ENCODE measurements around the gene MEGF11.

The MEGF11 gene

DNA sequence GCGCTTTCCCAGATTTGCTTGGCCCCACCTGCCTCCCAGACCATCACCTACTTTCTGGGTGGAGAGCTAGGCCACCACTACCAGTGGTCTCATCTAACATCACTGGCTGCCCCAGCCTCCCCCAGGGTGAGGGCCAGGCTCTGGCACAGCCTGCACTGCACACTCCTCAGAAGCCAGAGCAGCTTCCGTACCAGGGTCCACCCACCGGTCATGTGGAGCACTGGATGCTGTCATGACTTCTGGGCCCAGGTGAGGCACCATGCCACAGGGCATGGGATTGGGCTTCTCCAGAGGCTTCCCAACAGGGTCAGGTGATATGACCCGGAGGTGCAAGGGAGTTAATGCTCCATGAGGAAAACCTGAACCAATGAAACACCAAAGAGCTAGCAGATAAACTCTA lies 14.0 kb downstream of the MEGF11 start:
- DNase-seq (ENCODE audit: low read depth in 2 of 2): no peak

DNA sequence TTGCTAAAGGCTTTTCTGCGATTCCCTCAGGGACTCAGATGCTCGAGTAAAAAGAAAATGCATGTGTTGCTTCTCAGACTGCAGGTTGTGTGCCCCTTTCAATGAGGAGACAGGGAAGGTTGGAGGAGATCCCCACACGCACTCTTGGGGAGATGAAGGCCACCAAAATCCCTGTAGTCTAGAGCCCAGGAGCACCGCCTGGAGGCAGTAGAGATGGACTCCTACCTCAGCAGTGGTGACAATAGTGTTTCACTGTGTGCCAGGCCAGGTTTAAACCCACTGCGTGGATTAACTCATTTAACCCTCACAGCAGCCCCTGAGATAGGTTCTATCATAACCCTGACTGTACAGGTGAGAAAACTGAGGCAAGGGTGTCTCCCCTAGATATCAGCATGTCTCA lies 15.2 kb downstream of the MEGF11 start:
- no peak for DNase-seq (ENCODE audit: low read depth in 2 of 2)

DNA sequence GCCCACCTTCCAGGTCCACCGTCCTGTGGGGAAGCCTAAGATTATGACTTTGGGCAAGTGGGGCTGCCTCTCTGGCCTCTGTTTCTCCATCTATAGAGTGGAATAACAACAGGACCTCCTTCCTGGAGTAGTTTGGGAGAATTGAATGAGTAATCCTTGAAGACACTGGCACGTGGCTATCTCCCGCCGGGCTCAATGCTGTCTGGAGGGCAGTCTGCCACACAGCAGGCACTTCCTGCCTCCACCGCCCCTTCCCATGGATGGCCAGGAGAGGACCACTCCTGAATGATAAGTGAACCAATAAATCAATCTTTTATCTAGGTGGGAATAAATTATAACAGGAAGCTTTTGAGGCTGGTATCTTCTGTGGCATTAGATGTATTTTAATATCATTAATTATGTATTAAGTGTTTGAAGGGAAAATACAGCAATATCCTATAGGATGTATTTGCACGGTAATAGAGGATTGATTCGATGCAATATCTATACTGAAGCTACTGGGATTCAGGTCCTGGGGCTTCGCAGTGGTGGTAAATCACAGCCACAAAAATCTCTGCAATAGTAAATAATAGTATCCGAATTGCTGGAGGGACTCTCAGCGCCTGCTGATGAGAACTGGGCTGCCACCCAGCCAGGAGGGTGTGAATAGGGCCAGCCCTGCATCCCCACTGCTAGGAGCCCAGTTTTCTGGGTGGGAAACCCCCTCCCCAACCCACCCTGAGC lies 15.9 kb downstream of the MEGF11 start:
- no peak for DNase-seq (ENCODE audit: low read depth in 2 of 2)

DNA sequence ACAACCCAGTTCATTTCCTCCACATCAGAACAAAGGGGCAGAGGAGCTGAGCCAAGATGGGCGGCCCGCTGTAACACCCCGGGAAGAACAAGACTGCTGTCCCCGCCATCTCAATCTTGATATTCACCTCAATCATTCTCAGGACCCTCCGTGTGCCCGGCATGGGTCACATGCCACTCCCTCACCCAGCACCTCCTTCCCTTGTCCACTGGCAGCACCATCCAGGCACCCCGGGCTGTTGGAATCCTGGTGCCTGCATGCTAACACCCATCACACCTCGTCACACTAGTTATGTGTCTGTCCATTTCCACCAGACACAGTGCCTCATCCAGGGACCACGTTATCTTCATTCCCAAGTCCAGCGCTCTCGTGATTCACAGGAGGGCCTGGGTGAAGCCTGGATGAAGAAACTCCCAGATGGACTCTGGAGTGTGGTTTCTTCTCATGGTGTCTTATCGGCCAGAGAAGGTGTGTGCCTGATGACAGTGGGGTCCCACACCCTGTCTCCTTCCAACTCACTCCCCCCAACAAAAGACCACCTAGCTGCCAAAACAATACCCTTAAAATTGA lies 16.7 kb downstream of the MEGF11 start:
- DNase-seq (ENCODE audit: low read depth in 2 of 2): no peak

DNA sequence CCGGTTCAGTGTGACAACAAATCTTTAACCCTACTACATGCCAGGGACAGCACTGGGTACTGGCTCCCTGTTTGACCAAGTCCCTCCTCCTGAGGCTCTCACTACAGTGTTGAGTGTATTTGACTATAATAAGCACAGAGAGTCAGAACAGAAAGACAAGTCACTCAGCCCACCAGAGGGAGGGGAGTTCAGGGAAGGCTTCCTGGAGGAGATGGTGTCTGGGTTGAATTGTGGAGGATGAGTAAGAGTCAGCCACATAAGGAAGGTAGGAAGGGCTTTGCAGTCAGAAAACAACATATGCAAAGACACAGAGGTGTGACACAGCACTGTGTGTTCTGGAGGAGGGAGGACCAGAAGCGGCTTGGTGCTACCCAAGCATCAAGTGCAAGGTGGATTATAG lies 17.7 kb downstream of the MEGF11 start:
- DNase-seq (ENCODE audit: low read depth in 2 of 2): no peak

DNA sequence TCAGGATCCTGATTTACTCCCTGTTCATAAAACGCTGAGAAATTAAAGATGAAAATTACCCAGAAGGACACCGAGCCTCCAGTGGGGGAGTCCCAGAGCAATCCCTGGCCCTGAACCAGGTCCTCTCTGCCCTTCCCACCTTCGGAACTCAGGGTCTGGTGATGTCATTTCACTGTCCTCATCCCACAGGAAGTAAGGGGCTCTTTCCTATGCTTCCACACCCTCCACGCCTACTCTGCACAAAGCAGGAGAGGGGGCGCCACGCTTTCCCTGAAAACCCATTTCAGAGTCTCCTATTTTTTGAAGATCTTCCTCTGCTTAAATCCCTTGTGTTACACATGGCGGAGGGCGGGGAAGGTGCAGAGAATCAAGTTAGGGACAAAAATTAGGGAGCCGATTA lies 18.8 kb downstream of the MEGF11 start:
- no peak for DNase-seq (ENCODE audit: low read depth in 2 of 2)

DNA sequence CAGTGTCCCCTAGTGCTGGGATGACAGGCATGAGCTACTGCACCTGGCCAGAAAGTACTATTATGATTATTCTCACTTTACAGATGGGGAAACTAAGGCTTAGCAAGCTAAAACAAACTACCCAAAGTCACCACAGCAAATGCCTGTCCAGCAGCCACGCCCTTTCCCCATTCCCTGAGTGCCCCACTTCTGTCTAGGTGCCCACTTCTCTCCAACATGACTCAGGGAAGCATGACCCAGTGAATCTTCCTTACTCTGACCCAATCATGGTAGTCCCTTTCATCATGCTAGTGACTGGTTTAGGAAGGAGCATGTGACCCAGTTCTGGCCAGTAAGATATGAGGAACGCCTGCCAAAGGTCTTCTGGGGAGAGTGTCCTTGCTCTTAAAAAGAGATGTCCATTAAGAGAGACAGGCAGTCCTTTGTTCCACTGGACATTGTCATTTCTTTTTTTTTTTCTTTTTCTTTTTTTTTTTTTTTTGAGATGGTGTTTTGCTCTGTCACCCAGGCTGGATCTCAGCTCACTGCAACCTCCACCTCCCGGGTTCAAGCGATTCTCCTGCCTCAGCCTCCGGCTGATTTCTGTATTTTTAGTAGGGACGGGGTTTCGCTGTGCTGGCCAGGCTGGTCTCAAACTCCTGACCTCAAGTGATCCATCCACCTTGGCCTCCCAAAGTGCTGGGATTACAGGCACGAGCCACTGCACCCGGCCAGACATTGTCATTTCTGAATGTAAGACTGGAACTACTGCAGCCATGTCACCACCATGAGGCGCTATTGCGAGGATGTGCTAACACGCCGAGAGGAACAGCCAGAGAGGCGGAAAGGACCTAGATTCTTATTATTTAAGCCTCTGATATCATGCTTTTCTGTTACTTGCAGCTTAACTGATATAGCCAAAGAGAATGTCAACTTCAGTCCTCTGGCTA lies 19.8 kb downstream of the MEGF11 start:
- DNase-seq (ENCODE audit: low read depth in 2 of 2): no peak

DNA sequence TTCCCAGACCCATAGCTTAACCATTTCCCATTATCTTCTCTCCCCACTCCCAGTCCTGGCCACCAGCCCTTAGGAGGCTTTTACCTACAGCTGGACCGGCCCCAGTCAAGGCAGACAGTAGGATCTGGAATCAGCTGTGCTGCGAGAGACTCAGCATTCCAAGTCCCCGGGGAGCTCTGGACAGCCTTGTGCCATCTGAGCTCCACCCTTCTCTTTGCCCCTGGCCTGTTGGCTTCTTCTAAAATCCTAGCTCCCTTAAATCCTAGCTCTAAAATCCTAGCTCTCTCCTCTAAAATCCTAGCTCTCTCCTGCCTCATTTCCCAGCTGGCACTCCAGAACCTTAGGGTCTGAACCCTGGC lies 21.3 kb downstream of the MEGF11 start:
- no peak for DNase-seq (ENCODE audit: low read depth in 2 of 2)

DNA sequence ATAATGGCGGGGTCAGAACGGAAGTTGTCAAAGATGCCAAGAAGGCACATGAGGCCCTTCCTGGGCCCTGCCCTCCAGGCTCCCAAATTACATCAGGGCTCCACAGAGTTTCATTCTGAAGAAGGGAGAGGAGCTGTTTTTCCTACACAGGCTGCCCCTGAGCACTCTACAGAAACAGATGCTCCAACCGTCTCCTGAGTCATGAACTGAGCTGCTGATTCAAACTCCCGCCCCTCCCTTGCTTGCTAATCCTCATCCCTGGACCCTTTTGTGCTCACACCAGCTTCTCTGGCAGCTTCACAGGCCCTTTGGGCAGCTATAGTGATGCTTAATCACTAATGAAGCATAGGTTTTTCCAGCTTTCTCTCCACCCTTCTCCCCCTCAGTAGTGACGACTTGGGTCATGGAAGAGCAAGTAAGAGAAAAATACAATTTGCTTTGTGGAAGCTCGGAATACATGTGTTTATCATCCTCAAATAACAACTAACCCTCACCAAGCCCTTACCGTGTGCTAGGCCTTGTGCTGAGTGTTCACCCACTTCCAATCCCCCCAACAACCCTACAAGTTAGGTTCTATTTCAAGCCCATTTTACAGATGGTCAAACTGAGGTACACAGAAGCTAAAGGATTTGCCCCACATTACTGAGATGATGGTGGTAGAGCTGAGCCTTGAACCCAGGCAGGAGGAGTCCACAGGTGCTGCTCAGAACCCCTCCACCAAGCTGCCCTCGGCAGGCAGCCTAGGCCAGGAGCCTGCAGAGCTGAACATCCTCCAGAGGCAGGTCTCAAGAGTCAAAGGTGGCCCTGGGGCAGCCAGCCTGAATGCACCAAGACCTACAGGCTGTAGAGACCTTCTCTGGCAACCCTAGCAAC lies 21.9 kb downstream of the MEGF11 start:
- no peak for DNase-seq (ENCODE audit: low read depth in 2 of 2)

DNA sequence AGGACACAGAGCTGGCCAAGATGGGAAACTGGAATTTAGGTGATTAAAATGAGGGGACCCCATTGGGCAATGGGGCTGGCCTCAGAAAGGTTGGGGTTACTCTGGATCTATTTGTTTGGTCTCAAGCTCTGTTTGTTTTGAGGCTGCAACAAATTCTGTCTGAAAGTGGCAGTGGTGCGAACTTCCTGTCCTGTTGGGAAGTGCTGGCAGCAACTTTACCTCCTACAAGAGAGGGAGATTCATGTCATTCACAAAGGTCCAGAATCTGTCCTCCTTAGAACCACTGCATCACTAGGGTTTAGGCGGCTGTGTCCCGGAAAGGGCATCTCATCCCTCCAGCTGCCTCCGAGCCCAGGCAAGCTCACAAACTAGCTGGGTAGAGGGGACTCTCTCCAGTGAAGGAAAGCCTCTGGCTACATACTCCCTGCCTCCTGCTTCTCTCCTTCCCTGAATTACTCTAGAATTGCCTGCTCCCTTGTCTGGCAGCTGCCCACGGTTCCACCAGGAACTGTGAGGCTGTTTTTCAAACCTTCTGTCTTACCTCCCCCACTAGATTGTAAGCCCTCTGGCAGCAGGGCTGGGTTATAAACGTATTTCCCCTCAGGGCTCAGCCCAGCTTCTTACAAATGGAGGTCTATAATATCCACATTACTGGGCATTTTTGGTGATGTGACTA lies 23.6 kb downstream of the MEGF11 start:
- no peak for DNase-seq (ENCODE audit: low read depth in 2 of 2)

DNA sequence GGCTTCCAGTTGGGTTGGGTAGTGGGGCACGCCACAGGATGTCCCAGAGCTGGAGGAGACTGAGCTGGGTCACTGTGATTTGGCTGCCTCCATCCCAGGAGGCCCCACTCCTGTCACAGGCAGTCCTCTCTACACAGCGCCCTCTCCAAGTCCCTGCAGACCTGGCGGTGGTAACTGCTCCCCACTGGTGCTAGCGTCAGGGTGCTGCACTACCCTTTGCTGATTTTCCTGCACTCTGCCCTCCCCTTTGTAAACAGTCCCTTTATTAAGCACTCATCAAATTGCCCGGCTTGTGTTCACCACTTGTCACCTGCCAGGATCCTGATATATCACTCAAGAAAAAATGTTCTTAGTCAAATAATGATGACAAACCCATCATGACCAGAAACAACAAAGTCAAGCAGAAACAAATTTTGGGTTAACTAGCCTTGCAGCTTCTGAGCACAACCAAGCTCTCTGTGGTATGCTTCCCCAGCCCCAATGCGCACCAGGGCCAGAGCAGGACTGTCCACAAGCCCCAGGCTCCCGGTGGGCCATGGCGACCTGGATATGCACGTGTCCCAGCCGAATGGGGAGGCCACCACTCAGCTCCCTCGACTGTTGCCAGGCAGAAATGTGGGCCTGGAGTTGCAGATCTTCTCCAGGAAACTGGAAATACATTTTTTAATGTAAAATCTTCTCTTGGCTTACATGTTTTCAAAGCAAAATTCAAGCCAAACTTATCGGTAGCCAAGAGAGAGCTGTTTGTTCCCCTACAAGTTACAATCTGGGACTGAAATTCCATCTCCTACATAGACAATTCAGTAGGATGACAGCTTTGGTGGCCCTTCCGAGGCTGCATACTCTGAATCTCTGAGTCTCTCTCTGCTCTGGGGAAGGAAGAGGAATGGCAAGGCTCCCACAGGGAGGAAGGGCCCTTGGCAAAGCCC lies 24.5 kb downstream of the MEGF11 start:
- no peak for DNase-seq (ENCODE audit: low read depth in 2 of 2)

DNA sequence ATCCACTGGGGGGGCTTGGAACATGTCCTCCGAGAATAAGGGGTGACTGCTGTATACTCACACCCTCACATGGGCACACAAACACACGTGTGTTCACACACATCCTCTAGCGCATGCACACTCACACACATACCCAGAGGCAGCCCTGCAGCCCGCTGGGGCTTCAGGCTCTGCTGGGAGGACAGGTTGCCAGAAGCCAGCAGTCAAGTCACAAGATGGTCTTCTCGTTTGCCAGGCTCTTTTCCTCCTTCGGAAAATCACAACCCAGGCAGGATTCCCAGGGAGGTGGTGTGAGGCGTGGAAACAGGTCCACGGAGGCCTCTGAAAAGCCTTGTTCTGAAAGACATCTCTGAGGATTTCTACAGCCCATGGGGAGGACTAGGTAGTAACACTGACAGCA lies 26.8 kb downstream of the MEGF11 start:
- DNase-seq (ENCODE audit: low read depth in 2 of 2): no peak

DNA sequence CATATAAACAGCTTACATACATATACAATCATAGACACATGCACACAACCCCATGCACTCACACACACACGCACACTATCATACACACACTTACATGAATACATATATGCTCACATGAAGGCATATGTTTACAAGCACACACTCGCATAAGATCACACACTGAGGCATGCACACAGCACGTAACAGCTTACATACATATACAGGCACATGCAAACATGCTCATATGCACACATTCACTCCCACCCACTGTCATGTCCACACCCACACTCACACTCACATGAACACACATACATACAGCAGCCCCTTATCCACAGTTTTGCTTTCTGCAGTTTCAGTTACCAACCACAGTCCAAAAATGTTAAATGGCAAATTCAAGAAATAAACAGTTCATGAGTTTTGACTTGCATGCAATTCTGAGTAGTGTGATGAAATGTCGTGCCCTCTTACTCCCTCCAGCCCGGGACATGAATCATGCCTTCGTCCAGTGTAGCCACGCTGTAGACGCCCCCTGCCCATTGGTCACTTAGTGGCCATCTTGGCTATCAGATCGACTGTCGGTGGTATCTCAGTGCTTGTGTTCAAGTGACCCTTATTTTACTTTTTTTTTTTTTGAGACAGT lies 27.8 kb downstream of the MEGF11 start:
- no peak for DNase-seq (ENCODE audit: low read depth in 2 of 2)

DNA sequence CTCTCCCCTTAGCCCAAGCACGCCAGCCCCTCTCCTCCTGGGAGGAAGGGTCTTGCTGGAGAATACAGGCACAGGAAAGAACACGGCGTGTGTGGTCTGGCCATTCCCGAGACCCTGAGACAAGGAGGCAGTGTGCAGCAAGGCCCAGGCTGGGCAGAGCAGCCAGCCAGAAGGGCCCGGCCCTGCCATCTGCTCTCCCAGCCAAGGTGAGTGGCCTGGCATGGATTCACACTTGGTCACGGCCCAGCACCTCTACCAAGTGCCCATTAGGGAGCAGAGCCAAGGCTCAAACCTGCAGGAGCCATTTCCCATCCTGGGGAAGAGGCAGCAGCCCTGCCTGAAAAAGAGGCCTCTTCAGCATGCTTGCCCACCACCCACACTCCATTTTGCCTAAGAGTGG lies 28.6 kb downstream of the MEGF11 start:
- DNase-seq (ENCODE audit: low read depth in 2 of 2): no peak

DNA sequence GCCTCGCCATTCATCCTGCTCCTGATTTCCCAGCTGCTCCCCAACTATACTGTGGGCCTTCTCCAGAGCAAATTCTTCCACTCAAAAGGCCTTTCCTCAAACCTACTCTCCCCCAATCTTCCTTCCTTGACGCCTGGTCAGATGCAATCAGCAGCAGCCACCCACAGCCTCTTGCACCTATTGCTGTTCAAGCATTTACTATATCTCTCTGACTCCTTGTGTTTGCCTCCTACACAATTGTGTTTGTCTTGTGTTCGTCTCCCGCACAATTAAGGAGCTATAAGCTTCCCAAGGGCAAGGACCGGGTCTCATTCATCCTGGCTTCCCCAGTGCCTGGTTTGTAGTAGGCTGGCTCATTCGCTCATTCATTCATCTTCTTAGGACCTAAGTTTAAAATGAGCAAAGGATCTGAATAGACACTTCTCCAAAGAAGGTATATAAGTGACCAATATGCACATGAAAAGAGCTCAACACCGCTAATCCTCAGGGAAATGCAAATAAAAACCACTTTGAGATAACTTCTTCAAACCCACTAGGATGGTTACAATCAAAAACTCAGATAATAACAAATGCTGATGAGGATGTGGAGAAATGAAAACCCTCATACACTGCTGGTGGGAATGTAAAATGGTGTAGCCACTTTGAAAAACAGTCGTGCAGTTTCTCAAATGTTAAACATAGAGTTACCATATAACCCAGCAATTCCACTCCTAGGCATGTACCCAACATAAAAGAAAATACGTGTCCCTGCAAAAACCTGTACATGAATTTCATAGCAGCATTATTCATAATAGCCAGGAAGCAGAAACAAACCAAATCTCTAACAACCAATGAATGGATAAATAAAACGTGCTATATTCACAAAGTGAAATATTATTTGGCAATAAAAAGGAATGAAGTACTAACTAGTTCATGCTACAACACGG lies 31.0 kb downstream of the MEGF11 start:
- DNase-seq (ENCODE audit: low read depth in 2 of 2): no peak

DNA sequence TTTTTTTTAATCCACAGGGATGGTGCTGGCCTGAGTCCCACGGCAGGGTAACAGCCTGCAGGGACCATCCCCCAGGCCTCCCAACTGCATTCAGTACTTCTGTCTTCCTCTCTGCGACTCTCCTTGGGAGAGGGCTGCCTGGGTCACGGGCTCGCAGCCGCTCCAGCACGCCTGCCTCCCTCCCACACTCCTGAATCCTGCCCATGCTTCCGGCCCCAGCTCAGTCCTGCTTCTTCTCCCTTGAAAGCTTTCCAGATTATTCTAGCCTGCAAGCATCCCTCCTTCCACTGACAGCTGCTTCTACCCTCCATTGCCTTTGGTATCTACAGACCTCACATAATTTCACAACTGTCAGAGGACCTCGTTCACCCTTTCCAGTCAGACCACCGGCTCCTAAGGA lies 32.4 kb downstream of the MEGF11 start:
- DNase-seq (ENCODE audit: low read depth in 2 of 2): no peak

DNA sequence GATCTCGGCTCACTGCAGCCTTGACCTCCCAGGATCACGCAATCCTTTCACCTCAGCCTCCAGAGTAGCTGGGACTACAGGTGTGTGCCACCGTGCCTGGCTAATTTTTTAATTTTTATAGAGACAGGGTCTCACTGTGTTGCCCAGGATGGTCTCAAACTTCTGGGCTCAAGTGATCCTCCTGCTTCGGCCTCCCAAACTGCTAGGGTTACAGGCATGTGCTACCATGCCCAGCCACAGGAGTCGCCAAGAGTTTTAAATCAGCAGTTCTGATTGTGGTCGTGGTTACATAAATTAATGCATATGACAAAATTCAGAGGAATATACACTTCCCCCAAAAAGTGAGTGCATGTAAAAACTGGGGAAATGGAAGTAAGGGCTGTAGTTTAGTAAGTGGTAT lies 32.9 kb downstream of the MEGF11 start:
- no peak for DNase-seq (ENCODE audit: low read depth in 2 of 2)

DNA sequence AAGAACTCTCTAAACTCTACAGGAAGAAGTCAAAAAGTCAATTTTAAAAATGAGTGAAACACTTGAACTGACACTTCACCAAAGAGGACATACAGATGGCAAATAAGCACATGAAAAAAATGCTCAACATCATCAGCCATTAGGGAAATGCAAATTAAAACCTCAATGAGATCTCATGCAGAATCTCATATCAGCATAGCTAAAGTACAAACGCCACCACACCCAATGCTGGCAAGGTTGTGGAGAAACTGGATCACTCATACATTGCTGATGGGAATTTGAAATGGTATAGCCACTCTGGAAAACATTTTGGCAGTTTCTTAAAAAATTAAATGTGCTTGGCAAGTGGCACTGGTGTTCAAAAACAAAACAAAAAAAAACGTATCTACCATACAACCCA lies 34.2 kb downstream of the MEGF11 start:
- no peak for DNase-seq (ENCODE audit: low read depth in 2 of 2)

DNA sequence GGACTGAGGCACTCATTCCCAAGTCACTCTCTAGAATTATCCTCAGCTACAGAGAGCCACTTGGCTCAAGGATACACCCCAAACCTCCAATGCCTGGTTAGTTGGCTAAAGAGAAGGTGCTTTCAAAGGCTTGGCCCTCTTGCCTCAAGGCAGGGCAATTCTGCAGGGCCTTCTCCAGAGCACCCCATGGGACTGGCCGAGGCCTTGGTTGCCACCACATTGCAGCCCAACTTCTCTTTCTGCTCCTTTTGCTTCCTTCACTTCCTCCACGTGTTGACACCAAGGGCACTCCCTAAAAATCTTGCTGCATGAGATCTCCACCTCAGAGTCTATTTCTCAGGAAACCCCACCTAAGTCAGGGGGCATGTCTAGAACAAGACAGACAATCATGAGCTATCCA lies 36.7 kb downstream of the MEGF11 start:
- DNase-seq (ENCODE audit: low read depth in 2 of 2): no peak
